ENCODE measurements around the gene SNRPD3.
A peak's percentile ranks its signal among the peaks of the same experiment; 100 is the strongest.

The SNRPD3 gene

DNA sequence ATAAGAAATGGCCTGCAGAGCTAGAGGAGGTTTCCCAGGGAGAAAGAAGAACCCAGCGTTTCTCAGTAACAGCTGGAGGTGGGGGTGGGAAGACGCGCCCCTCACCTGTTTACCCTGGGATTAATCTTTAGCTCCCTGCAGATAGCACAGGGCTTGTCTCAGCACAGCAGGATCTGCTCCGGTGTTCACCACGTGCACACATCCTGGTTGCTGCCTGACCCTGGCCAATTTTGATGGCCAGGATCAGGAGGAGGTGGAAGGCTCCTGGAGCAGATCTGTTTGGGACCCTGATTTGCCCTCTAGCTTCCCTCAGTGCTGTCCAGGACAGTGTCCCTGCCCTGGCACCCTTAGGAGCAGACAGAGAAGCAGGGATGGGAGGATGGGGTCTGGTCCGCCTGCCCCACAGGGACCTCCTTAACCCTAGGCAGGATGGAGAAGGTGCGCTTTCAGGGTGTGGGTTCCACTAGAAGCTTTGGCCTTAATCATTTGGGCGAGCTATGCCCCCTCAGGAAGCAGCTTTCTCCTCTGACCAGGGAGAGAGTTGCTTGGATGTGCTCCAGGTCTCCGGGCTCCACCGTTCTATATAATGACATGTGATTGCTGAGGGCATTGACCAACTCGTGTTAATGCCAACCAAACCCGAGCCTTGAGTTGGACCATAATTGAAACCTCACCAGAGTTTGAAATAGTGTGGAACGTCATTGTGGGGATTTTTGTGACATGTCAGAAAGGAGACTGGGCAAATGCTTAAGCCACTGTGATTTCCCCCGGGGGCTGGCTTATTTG lies 41.4 kb upstream of the SNRPD3 start:
- peak overlapping the region; percentile 31; the same call in 1 of the 2 replicates for H3K27ac ChIP-seq
- no peak for TF ChIP-seq ZFX (IDR thresholded peaks at IDR 0.05; ENCODE audit: borderline replicate concordance)
- TF ChIP-seq, protein P1, sequence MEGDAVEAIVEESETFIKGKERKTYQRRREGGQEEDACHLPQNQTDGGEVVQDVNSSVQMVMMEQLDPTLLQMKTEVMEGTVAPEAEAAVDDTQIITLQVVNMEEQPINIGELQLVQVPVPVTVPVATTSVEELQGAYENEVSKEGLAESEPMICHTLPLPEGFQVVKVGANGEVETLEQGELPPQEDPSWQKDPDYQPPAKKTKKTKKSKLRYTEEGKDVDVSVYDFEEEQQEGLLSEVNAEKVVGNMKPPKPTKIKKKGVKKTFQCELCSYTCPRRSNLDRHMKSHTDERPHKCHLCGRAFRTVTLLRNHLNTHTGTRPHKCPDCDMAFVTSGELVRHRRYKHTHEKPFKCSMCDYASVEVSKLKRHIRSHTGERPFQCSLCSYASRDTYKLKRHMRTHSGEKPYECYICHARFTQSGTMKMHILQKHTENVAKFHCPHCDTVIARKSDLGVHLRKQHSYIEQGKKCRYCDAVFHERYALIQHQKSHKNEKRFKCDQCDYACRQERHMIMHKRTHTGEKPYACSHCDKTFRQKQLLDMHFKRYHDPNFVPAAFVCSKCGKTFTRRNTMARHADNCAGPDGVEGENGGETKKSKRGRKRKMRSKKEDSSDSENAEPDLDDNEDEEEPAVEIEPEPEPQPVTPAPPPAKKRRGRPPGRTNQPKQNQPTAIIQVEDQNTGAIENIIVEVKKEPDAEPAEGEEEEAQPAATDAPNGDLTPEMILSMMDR (IDR thresholded peaks at IDR 0.05) = no peak

DNA sequence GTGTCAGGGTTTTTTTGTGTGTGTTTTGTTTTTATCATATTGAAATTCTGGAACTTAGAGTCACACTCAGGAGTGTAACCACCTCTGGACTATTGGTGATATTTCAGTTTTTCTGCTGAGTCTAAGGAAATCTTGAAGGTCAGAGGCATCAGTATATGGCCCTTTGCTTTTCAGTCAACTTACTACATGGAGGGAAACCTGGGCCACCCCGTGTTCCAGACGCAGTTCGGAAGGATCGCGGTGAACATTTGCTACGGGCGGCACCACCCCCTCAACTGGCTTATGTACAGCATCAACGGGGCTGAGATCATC lies 40.8 kb upstream of the SNRPD3 start:
- TF ChIP-seq, protein P1 (IDR thresholded peaks at IDR 0.05) = no peak
- TF ChIP-seq ZFX (IDR thresholded peaks at IDR 0.05; ENCODE audit: borderline replicate concordance) = no peak
- peak overlapping the region; percentile 31; the same call in 1 of the 2 replicates for H3K27ac ChIP-seq

DNA sequence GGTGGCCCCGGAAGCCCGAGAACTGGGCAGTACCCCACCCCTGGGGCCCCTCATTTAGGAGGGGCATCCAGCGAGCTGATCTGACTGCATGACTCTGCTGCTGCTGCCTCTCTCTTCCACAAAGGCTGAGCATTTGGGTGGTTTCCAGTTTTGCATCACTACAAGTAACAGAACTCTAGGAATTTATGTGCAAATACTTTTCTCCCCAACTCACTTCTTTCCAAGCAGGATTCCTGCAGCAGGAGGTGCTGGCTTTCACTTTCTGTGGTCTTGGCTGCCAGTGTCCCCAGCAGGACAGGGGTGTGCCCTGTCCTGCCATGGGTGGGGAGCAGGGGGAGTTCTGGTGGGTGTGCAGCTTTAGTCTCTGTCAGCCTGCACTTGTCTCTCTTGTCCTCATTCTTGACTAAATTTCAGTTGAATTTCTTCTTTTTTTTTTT lies 39.5 kb upstream of the SNRPD3 start:
- H3K27ac ChIP-seq = no peak overlapping the region

DNA sequence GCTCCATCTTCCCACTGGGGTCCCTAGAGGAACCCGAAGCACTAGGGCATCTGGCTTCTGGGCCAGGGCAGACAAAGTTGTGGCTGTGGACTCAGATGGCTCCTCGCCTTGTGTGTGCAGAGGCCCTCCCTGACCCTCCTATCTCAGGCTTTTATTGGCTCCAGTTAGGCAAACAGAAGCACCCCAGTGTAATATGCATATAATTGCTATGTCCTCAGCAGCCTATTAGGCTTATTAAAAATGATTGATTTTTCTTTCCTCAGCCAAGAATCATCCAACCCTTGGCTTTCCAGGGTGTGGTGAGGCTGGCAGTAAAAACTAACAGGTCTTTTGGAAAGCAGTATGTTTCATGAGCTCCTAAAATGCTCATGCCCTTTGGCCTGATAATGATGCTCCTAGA lies 38.4 kb upstream of the SNRPD3 start:
- TF ChIP-seq, protein P1 (IDR thresholded peaks at IDR 0.05) = no peak
- no peak for TF ChIP-seq ZFX (IDR thresholded peaks at IDR 0.05; ENCODE audit: borderline replicate concordance)

More for the DNA sequence above, 39.5 kb upstream of the SNRPD3 start:
- TF ChIP-seq, protein P1 (IDR thresholded peaks at IDR 0.05) = no peak
- no peak for TF ChIP-seq ZFX (IDR thresholded peaks at IDR 0.05; ENCODE audit: borderline replicate concordance)

DNA sequence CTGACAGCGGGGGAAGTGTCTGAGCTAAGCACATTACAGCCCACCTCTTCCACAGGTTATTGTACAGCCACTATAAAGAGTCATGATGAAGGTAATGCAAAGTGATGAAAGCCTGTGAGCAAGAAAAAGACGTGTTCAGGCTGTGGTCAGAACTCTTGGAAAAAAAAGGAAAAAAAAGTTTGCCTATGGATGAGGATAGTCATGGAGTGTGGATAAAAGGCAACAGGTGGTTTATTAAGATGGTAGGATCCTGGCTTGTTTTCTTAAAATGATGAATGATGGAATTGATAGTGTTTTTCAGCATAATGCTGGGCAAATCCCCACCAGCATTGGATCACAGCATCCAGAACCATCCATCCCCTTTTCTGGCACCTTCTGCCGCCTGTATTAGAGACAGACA lies 37.6 kb upstream of the SNRPD3 start:
- H3K27ac ChIP-seq = no peak overlapping the region
- TF ChIP-seq ZFX (IDR thresholded peaks at IDR 0.05; ENCODE audit: borderline replicate concordance) = no peak
- TF ChIP-seq, protein P1 (IDR thresholded peaks at IDR 0.05) = no peak

More for the DNA sequence above, 38.4 kb upstream of the SNRPD3 start:
- no peak overlapping the region for H3K27ac ChIP-seq

DNA sequence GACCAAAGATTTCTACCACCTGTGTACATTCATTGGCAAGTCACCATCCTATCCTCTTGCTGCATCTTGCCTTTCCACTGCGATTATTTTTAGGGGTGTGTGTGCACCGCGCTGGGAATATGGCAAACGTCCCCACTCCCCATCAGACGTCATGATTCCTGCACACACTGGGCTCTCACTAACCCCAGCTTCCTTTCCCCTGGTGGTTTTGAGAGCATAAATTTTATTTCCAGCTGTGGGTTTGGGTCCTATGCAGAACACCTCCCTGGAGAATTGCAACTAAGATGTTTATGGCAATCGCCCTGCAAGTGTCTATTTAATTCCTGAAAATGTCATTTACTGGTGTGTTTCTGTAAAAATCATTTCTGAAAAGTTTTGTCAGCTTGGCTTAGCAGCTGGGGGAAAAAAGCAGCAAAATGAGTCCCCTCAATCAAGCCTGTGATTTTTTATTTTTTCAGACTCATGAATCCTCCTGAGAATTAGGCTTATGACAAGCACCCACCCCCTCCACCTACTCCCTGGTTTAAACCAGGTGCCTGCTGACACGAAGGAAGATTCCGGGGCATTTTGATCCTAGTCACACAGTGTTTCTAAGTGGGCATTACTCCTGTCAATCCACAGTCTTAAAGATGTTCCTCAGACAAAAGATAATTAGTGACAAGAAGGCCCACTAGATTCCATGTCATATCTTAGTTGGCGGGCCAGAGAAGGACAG lies 36.9 kb upstream of the SNRPD3 start:
- TF ChIP-seq, protein P1 (IDR thresholded peaks at IDR 0.05) = no peak
- no peak for TF ChIP-seq ZFX (IDR thresholded peaks at IDR 0.05; ENCODE audit: borderline replicate concordance)
- H3K27ac ChIP-seq = no peak overlapping the region

DNA sequence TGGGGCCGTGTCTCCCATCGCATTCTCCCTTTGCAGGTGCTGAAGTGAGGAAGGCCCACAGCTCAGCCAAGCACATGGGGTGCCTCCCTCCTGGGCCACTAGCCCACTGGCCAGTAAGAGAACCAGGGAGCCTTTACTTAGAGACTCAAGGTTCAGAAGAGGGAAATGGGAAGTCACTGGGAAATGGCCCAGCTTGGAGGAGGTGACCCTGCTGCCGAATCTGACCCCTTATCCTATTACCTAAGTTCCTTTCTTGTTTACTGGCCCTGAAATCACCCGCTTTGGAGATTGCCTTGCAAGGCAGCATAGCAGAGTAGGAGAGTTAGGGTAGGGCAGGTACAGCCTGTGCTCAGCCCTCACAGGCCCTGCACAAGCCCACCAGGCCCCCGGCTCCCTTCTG lies 36.3 kb upstream of the SNRPD3 start:
- TF ChIP-seq, protein P1 (IDR thresholded peaks at IDR 0.05) = no peak
- no peak for TF ChIP-seq ZFX (IDR thresholded peaks at IDR 0.05; ENCODE audit: borderline replicate concordance)

More for the DNA sequence above, 36.3 kb upstream of the SNRPD3 start:
- H3K27ac ChIP-seq = no peak overlapping the region

Measured in 22Rv1 (cell line).